ENCODE measurements around the gene PWWP2B.

Gene PWWP2B

GRCh38 chr10:132395704-132396493 is 1.1 kb upstream of the PWWP2B start:
- DNase-seq = no peak

GRCh38 chr10:132396494-132397035 is 435 bp upstream of the PWWP2B start:
- no peak for DNase-seq

DNA sequence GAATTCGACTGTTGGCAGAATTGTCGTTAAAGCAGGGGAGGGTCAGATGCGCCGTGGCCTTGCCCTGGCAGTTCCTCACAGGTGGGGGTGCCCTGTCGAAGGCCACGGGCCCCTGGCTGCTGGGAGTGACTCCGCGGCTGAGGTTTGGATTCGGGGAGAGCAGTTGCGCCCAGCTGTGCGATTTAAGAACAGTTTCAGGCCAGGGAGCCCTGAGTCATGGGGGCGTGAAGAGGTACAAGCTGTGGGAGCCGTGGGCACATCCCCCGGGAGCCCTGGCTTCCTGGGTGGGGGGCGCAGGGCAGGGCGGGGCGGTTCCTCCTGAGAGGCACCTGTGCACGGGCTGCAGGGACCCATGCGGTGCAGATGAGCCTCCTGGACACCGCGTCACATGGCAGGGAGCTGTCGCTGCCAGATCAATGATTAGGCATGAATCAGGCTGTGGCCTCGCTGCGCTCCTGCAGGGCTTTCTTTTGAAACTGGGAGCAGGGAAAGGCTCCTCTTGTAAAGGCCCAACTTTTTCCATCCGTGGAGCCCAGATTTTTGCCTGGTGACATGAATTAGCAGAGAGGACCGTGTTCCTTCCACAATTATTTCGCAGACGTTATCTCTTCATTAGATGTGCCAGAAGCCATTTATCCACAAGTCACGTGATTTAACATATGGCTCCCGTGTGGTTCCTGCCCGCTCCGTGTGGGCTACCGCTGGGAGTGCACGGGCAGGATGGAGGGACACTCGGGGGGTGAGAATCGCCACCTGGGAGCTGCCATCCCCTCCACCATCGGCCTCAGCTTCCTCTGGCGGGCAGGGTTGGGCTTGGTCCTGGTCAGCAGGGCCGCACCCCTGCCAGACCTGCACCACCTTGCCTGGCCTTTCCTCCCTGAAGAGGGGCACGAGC is 918 bp downstream of the PWWP2B start:
- no peak for DNase-seq

DNA sequence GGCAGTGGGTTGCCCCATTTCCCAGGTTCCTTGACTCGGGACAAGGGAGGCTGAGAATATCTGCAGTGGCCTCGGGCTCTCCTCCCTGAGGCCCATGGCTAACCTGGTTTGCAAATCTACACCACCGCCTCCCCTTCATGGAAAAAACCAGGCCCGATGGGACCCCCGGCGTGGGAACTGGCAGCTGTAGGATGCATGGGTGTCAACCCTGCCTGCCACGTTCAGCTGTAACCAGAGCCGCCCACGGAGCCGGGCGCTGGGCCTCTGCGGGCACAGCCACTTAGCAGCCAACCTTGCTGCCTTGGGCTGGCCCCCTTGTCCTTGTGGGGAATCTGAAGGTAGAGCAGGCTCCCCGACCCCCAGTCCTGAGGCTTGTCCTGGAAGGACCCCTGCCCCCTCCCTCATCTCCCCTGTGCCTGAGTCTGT is 1.6 kb downstream of the PWWP2B start:
- DNase-seq = no peak

- DNase-seq = no peak
These were observed 2.4 kb downstream of the PWWP2B start for GRCh38 chr10:132399117-132400035.

DNA sequence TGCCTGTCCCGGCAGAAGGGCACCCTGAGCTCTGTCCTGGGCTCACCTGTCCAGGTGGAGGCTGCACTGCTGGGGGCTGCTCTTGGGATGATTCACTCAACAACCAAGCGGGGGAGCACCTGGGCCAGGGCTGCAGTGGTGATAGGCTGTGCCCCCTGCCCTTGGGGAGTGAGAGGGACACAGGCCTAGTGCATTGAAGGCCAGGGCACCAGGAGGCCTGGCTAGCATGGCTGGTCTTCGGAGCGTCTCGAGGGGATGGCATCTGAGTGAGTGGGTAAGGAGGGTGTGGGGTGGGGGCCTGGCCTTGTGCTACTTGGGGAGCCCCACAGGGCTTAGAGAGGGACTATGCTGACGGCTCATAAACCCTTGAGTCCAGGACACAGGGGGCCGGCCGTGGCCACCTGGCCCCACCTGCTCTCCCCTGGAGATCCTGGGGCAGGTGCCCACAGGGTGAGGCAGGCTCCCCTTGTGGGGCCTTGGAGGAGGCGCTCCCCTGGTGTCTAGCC is 3.1 kb downstream of the PWWP2B start:
- DNase-seq = no peak

- DNase-seq = no peak
These were observed 3.6 kb downstream of the PWWP2B start for GRCh38 chr10:132400547-132401151.

- no peak for DNase-seq
These were observed 4.6 kb downstream of the PWWP2B start for GRCh38 chr10:132401401-132402118.

DNA sequence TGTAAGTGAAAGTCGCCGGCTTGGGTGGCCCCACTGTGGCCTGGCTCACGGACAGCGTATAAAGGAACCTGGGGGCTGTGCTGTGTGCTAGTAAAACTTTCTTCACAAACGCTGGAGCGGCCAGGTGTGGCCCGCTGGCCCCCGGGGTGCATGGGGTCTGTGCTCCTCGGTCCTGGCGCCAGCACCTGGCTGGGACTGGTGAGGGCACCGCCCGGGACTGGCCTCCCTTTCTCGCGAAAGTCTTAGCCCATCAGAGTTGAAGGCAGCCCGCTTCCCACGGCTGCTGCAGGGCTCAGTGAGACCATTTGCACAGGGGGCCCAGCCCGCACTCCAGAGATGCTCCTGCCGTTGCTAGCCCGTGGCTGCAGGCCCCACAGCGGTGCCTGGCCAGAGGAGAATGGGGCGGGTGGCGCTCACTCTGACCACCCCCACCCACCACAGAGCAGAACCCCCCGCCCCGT is 5.8 kb downstream of the PWWP2B start:
- no peak for DNase-seq

GRCh38 chr10:132403511-132404168 is 6.6 kb downstream of the PWWP2B start:
- no peak for DNase-seq

- DNase-seq = no peak
These were observed 7.3 kb downstream of the PWWP2B start for GRCh38 chr10:132404169-132404880.

DNA sequence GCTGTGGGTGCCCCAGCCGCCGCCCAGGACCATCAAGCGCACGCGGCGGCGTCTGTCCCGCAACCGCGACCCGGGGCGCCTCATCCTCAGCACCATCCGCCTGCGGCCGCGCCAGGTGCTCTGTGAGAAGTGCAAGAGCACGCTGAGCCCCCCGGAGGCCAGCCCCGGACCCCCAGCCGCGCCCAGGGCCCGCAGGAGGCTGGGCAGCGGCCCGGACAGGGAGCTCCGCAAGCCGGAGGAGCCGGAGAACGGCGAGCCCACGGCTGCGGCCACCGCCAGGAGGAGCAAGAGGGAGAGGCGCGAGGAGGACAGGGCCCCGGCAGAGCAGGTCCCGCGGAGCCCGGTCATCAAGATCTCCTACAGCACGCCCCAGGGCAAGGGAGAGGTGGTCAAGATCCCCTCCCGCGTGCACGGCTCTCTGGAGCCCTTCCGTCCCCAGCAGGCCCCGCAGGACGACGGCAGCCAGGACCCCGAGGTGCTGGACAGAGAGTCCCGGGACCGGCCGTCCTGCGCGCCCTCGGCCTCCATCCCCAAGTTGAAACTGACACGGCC is 8.0 kb downstream of the PWWP2B start:
- DNase-seq = no peak

GRCh38 chr10:132405463-132405991 is 8.5 kb downstream of the PWWP2B start:
- DNase-seq = no peak

GRCh38 chr10:132406181-132406580 is 9.2 kb downstream of the PWWP2B start:
- no peak for DNase-seq

DNA sequence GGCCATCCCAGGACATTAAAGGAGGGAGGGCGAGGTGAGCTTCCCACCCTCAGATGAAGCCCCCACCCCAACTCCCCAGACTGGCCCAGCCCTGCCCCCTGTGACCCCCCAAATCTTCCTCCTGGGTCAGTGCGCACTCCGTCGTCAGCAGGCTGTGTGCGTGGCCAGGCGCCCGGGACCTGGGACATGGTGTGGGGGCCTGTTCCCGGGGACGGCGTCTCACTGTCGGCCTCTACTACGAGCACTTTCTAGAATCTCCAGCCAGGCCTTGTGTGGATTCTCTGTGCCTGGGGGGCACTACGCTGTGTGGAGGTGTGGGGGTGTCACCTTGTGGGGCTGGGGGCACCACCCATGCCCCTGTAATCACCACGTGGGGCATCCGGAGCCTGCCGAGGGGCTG is 9.8 kb downstream of the PWWP2B start:
- DNase-seq = no peak

DNA sequence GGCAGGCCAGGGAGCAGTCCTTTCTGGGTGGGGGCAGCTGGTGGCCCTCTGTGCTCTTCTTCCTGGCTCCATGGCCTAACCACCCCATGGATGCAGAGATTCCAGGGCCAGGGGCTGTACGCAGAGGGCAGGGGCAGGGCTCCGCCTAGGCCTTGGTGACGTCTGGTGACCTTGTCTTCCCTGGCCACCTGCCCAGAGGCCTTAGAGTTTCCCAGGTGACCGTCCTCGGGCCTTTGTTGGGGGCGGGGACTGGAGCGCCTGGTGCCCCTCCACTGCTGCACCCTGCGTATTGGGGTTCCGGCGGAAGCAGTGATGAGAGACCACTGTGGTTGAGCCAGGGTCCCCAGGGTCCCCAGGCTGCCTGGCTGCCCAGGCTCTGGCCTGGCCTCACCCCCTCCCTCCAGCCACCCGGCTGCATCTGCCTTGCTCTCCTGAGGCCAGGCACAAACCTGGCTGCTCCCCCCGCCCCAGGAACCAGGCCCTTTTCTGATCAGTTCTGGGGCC is 10.3 kb downstream of the PWWP2B start:
- DNase-seq = no peak

DNA sequence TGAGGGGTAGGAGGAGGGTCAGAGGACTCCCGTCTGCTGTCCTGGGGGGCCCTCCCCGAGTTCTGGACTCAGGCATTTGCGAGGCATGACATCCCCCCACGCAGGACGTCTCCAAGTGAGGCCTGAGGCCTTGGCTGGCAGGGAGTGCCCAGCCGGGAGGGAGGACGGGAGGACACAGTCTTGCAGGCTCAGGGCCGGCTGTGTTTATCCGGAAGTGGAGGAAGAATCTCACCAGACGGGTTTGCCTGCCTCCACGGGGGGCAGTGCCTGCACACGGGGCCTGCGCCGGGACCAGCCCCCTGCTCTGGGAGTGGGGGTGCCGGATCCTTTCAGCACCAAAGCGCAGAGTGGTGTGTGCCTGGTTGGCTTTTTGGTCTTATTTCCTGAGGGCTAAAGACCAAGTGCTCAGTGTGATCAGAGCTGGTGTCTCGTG is 10.9 kb downstream of the PWWP2B start:
- DNase-seq = no peak

DNA sequence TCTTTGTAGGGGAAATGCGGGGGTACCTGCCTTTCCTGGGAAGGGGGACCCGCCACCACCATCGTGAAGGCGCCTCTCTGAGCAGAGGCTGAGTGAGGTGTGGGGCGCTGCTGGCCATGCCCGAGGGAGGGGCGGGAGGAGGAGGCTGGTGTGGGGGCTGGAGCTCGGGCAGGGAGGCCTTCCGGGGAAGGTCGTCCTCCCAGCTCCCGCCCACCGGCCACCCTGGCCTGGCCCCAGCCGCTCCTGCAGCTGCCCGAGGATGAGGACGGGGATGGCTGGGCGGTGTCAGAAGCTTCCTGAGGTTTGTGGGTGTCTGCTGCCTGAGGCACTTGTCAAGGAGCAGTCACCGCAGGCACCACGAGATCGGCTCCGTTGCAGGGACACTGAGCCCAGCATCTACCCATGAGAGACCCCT is 11.4 kb downstream of the PWWP2B start:
- no peak for DNase-seq
